ENCODE data around the gene SPAG5. TPM values are rescaled to one million over a fixed set of nuclear protein-coding genes. Genes with fewer than 3 reads are reported as not detected.

SPAG5 gene
- total RNA-seq, 1 experiment from 2014 or later = 84.1 TPM

Other genes starting within 250 kb of the SPAG5 start
- gene POLDIP2, start 241.5 kb downstream of the SPAG5 start, total RNA-seq (2014; rRNA removed; shearing (Covaris generic)) = 79.6 and 91.8 TPM in 2 replicates
- gene SEBOX, start 233.8 kb downstream of the SPAG5 start, total RNA-seq (2014; rRNA removed; shearing (Covaris generic)) = not detected in 2 replicates
- 0.10 and 0.60 TPM in 2 replicates for gene VTN, start 228.7 kb downstream of the SPAG5 start, total RNA-seq (2014; rRNA removed; shearing (Covaris generic))
- 6.9 and 9.0 TPM in 2 replicates for gene SARM1, start 227.3 kb downstream of the SPAG5 start, total RNA-seq (2014; rRNA removed; shearing (Covaris generic))
- gene SLC46A1, start 192.8 kb downstream of the SPAG5 start, total RNA-seq (2014; rRNA removed; shearing (Covaris generic)) = 1.4 and 2.1 TPM in 2 replicates
- gene SLC13A2, start 125.4 kb downstream of the SPAG5 start, total RNA-seq (2014; rRNA removed; shearing (Covaris generic)) = not detected in 2 replicates
- gene FOXN1, start 92.7 kb downstream of the SPAG5 start, total RNA-seq (2014; rRNA removed; shearing (Covaris generic)) = not detected in 2 replicates
- 21.7 and 24.7 TPM in 2 replicates for gene UNC119, start 46.4 kb downstream of the SPAG5 start, total RNA-seq (2014; rRNA removed; shearing (Covaris generic))
- 55.5 and 58.8 TPM in 2 replicates for gene PIGS, start 27.5 kb downstream of the SPAG5 start, total RNA-seq (2014; rRNA removed; shearing (Covaris generic))
- 64.2 and 96.5 TPM in 2 replicates for gene ALDOC, start 22.1 kb downstream of the SPAG5 start, total RNA-seq (2014; rRNA removed; shearing (Covaris generic))
- gene RSKR, start 15.2 kb upstream of the SPAG5 start, total RNA-seq (2014; rRNA removed; shearing (Covaris generic)) = 2.9 and 3.5 TPM in 2 replicates
- gene BLTP2, start 46.1 kb upstream of the SPAG5 start, total RNA-seq (2014; rRNA removed; shearing (Covaris generic)) = 58.4 and 72.6 TPM in 2 replicates
- gene SDF2, start 62.9 kb upstream of the SPAG5 start, total RNA-seq (2014; rRNA removed; shearing (Covaris generic)) = 71.9 and 76.1 TPM in 2 replicates
- 15.1 and 16.5 TPM in 2 replicates for gene SUPT6H, start 63.2 kb upstream of the SPAG5 start, total RNA-seq (2014; rRNA removed; shearing (Covaris generic))
- gene PROCA1, start 112.9 kb upstream of the SPAG5 start, total RNA-seq (2014; rRNA removed; shearing (Covaris generic)) = 1.1 and 1.3 TPM in 2 replicates
- gene RAB34, start 118.8 kb upstream of the SPAG5 start, total RNA-seq (2014; rRNA removed; shearing (Covaris generic)) = 176 and 202 TPM in 2 replicates
- 632 and 764 TPM in 2 replicates for gene RPL23A, start 121.0 kb upstream of the SPAG5 start, total RNA-seq (2014; rRNA removed; shearing (Covaris generic))
- 3.2 and 8.7 TPM in 2 replicates for gene TLCD1, start 127.2 kb upstream of the SPAG5 start, total RNA-seq (2014; rRNA removed; shearing (Covaris generic))
- 0.24 and 0.68 TPM in 2 replicates for gene NEK8, start 129.8 kb upstream of the SPAG5 start, total RNA-seq (2014; rRNA removed; shearing (Covaris generic))
- gene TRAF4, start 145.0 kb upstream of the SPAG5 start, total RNA-seq (2014; rRNA removed; shearing (Covaris generic)) = 21.2 and 25.5 TPM in 2 replicates
- 2.4 and 3.4 TPM in 2 replicates for gene FAM222B, start 243.8 kb upstream of the SPAG5 start, total RNA-seq (2014; rRNA removed; shearing (Covaris generic))